Epithelial cell of umbilical artery (primary cell): ENCODE measurements around the gene ARL8A. TPM values are rescaled to one million over a fixed set of nuclear protein-coding genes. Genes with fewer than 3 reads are reported as not detected.

Source experiments
- total RNA-seq: library from RNA; depleted of rRNA; stranded (reverse); fragments of >200 nt; gene quantifications from 2 replicates; pipeline ENCODE4 v1.2.3, GENCODE V29; 2014

Gene ARL8A
- total RNA-seq, result 21.8 and 39.2 TPM in 2 replicates

GRCh38 chr1:202144402-202145067 is at the start of gene ARL8A:
TSS of gene ARL8A (minus strand) at chr1:202144737. CDS start at chr1:202144572, 165 bp downstream.

GRCh38 chr1:202193614-202194327 is 49.2 kb upstream of the ARL8A start, which contains the start of gene LGR6:
TSS of gene LGR6 (plus strand) at chr1:202193799. CDS start at chr1:202193990, 191 bp downstream.

GRCh38 chr1:202160377-202160940 is 15.9 kb upstream of the ARL8A start, which contains the start of gene PTPN7:
TSS of gene PTPN7 (minus strand) at chr1:202160602. CDS start at chr1:202159402, 1,200 bp downstream.

GRCh38 chr1:202122639-202123335 is 21.8 kb downstream of the ARL8A start, which contains the start of gene GPR37L1:
TSS of gene GPR37L1 (plus strand) at chr1:202122917. CDS start at chr1:202122964, 47 bp downstream.

Other genes starting within 250 kb of the ARL8A start
- under 0.01 and 0.15 TPM in 2 replicates for gene LMOD1, start 198.2 kb downstream of the ARL8A start, total RNA-seq
- 110 and 123 TPM in 2 replicates for gene TIMM17A, start 189.2 kb downstream of the ARL8A start, total RNA-seq
- 50.9 and 54.6 TPM in 2 replicates for gene RNPEP, start 162.1 kb downstream of the ARL8A start, total RNA-seq
- 0.30 and 0.32 TPM in 2 replicates for gene ELF3, start 134.2 kb downstream of the ARL8A start, total RNA-seq
- not detected in 2 replicates for gene GPR37L1, start 21.8 kb downstream of the ARL8A start, total RNA-seq
- gene PTPN7, start 15.9 kb upstream of the ARL8A start, total RNA-seq, result 0.30 and 3.2 TPM in 2 replicates
- not detected in 2 replicates for gene LGR6, start 49.1 kb upstream of the ARL8A start, total RNA-seq
- 66.6 and 70.7 TPM in 2 replicates for gene UBE2T, start 197.2 kb upstream of the ARL8A start, total RNA-seq
- gene PPP1R12B, start 204.0 kb upstream of the ARL8A start, total RNA-seq, result 8.8 and 9.9 TPM in 2 replicates